Endothelial cell (in vitro differentiated cells): ENCODE data around the gene CEP70. TPM values are rescaled to one million over a fixed set of nuclear protein-coding genes. Genes with fewer than 3 reads are reported as not detected.
"Not testable (repeated sequence)": the region's sequence is repeated elsewhere in the genome, so short reads cannot be mapped to it uniquely, and the experiment has no call there.

Experiments
- DNase-seq: peaks from one replicate; pipeline ENCODE4 v3.0.0; 2021; ENCODE audit warnings: low spot score
- H3K27ac Mint-ChIP-seq: one replicate; pipeline ENCODE4 v1.8.0; 2021; ENCODE audit warnings: mixed read lengths, inconsistent platforms; ENCODE audit not compliant: unreplicated experiment
- H3K27me3 Mint-ChIP-seq: one replicate; pipeline ENCODE4 v1.8.0; 2021; ENCODE audit warnings: mild to moderate bottlenecking, moderate library complexity, mixed read lengths, inconsistent platforms; ENCODE audit not compliant: unreplicated experiment
- H3K36me3 Mint-ChIP-seq: one replicate; pipeline ENCODE4 v1.8.0; 2021; ENCODE audit warnings: mild to moderate bottlenecking, low read depth, mixed read lengths, inconsistent platforms; ENCODE audit not compliant: unreplicated experiment
- H3K4me1 Mint-ChIP-seq: one replicate; pipeline ENCODE4 v1.8.0; 2021; ENCODE audit warnings: mild to moderate bottlenecking, mixed read lengths, inconsistent platforms; ENCODE audit not compliant: unreplicated experiment
- H3K4me3 Mint-ChIP-seq: one replicate; pipeline ENCODE4 v1.8.0; 2021; ENCODE audit warnings: mild to moderate bottlenecking, mixed read lengths, inconsistent platforms; ENCODE audit not compliant: unreplicated experiment
- H3K9me3 Mint-ChIP-seq: one replicate; pipeline ENCODE4 v1.8.0; 2021; ENCODE audit warnings: mixed read lengths, inconsistent platforms; ENCODE audit not compliant: unreplicated experiment
- CTCF ChIP-seq: fragments of 200-600 bp; sonication (generic); IDR thresholded peaks from one replicate; pipeline ENCODE4 v1.5.0; 2021; ENCODE audit warnings: antibody characterized with exemption; ENCODE audit not compliant: unreplicated experiment
- total RNA-seq: library from RNA; stranded (reverse); fragmentation: NEBNext Ultra II Directional; extraction: Animal tissue kit (Norgen Biotek cat#: 25700); gene quantifications from one replicate; pipeline ENCODE4 v1.2.1, GENCODE V29; 2021; ENCODE audit not compliant: unreplicated experiment

Gene CEP70
- total RNA-seq, 1 donor from 2014 or later: 12.3 TPM

GRCh38 chr3:138569090-138569489 is 25.0 kb downstream of the CEP70 start:
- TF ChIP-seq CTCF: no peak
- H3K4me1 Mint-ChIP-seq: peaks cover 7% of the 10 kb centered on the region
- no peak overlapping the region for H3K27ac Mint-ChIP-seq
- peaks cover 8% of the 10 kb centered on the region for H3K36me3 Mint-ChIP-seq
- peaks cover 7% of the 10 kb centered on the region for H3K9me3 Mint-ChIP-seq
- DNase-seq: no peak
- no peaks in the 10 kb centered on the region for H3K27me3 Mint-ChIP-seq
- H3K4me3 Mint-ChIP-seq: no peak overlapping the region

GRCh38 chr3:138567403-138567802 is 26.7 kb downstream of the CEP70 start:
- no peak overlapping the region for H3K27ac Mint-ChIP-seq
- H3K4me1 Mint-ChIP-seq: peaks cover 7% of the 10 kb centered on the region
- no peak overlapping the region for H3K4me3 Mint-ChIP-seq
- peaks cover 3% of the 10 kb centered on the region for H3K27me3 Mint-ChIP-seq
- no peaks in the 10 kb centered on the region for H3K9me3 Mint-ChIP-seq
- no peak for DNase-seq
- no peak for TF ChIP-seq CTCF
- no peaks in the 10 kb centered on the region for H3K36me3 Mint-ChIP-seq

DNA sequence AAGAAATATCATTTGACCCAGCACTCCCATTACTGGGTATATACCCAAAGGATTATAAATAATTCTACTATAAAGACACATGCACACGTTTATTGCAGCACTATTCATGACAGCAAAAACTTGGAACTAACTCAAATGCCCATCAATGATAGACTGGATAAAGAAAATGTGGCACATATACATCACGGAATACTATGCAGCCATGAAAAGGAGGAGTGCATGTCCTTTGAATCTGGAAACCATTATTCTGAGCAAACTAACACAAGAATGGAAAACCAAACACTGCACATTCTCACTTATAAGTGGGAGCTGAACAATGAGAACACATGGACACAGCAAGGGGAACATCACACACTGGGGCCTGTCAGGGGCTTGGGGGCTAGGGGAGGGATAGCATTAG is 27.8 kb downstream of the CEP70 start:
- not testable (repeated sequence) for DNase-seq, H3K4me3 Mint-ChIP-seq, H3K27ac Mint-ChIP-seq, H3K4me1 Mint-ChIP-seq, H3K9me3 Mint-ChIP-seq, H3K27me3 Mint-ChIP-seq, H3K36me3 Mint-ChIP-seq

DNA sequence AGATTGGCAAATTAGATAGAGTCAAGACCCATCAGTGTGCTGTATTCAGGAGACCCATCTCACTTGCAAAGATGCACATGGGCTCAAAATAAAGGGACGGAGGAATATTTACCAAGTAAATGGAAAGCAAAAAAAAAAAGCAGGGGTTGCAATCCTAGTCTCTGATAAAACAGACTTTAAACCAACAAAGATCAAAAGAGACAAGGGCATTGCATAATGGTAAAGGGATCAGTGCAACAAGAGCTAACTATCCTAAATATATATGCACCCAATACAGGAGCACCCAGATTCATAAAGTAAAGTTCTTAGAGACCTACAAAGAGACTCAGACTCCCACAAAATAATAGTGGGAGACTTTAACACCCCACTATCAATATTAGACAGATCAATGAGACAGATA is 31.2 kb downstream of the CEP70 start:
- not testable (repeated sequence) for H3K4me3 Mint-ChIP-seq, DNase-seq, H3K9me3 Mint-ChIP-seq, H3K27me3 Mint-ChIP-seq, H3K4me1 Mint-ChIP-seq, H3K27ac Mint-ChIP-seq
- H3K36me3 Mint-ChIP-seq: peaks cover 11% of the 10 kb centered on the region

- no peak overlapping the region for H3K27ac Mint-ChIP-seq
- peaks cover 7% of the 10 kb centered on the region for H3K4me1 Mint-ChIP-seq
- no peak overlapping the region for H3K4me3 Mint-ChIP-seq
- DNase-seq: no peak
- peaks cover 6% of the 10 kb centered on the region for H3K27me3 Mint-ChIP-seq
- peaks cover 3% of the 10 kb centered on the region for H3K9me3 Mint-ChIP-seq
- no peak for TF ChIP-seq CTCF
- peaks cover 16% of the 10 kb centered on the region for H3K36me3 Mint-ChIP-seq
Measured at GRCh38 chr3:138560501-138560900, 33.6 kb downstream of the CEP70 start.

DNA sequence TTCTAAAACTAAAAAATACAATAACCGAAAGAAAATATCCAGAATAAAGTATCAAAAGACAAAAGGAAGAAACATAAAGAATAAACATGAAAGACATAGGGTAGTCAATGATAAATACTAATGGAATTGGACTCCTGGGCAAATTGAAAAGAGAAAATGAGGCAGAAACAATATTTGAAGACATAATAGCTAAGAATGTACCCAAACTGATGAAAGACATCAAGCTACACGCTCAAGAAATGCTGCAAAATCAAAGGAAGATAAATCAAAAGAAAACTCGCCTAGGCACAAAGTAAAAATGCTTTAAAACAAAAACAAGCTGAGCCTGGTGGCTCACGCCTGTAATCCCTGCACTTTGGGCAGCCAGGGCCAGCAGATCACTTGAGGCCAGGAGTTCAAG is 34.9 kb downstream of the CEP70 start:
- no peak for DNase-seq
- H3K4me1 Mint-ChIP-seq: no peaks in the 10 kb centered on the region
- H3K9me3 Mint-ChIP-seq: peaks cover 3% of the 10 kb centered on the region
- peaks cover 6% of the 10 kb centered on the region for H3K27me3 Mint-ChIP-seq
- H3K27ac Mint-ChIP-seq: peak overlapping the region; percentile 27
- H3K4me3 Mint-ChIP-seq: no peak overlapping the region
- peaks cover 20% of the 10 kb centered on the region for H3K36me3 Mint-ChIP-seq
- no peak for TF ChIP-seq CTCF

DNA sequence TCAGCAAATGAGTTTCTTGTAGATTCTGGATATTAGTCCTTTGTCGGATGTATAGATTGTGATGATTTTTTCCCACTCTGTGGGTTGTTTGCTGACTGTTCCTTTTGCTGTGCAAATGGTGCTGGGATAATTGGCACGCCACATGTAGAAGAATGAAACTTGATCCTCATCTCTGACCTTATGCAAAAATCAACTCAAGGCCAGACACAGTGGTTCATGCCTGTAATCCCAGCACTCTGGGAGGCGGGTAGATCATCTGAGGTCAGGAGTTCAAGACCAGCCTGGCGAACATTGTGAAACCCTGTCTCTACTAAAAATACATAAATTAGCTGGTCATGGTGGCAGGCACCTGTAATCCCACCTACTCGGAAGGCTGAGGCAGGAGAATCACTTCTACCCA is 39.3 kb downstream of the CEP70 start:
- H3K9me3 Mint-ChIP-seq, H3K4me1 Mint-ChIP-seq, H3K27ac Mint-ChIP-seq, H3K27me3 Mint-ChIP-seq, DNase-seq, H3K4me3 Mint-ChIP-seq: not testable (repeated sequence)
- peaks cover 26% of the 10 kb centered on the region for H3K36me3 Mint-ChIP-seq

- H3K27me3 Mint-ChIP-seq, H3K4me1 Mint-ChIP-seq, H3K4me3 Mint-ChIP-seq, H3K27ac Mint-ChIP-seq, DNase-seq, H3K9me3 Mint-ChIP-seq: not testable (repeated sequence)
- H3K36me3 Mint-ChIP-seq: peaks cover 46% of the 10 kb centered on the region
Measured at GRCh38 chr3:138550958-138551357, 43.1 kb downstream of the CEP70 start.
